Measurements from ENCODE around the gene KCNN4. TPM values are rescaled to one million over a fixed set of nuclear protein-coding genes. Genes with fewer than 3 reads are reported as not detected.

KCNN4 gene
- total RNA-seq, 1 experiment from 2014 or later, result 0.26 TPM

DNA sequence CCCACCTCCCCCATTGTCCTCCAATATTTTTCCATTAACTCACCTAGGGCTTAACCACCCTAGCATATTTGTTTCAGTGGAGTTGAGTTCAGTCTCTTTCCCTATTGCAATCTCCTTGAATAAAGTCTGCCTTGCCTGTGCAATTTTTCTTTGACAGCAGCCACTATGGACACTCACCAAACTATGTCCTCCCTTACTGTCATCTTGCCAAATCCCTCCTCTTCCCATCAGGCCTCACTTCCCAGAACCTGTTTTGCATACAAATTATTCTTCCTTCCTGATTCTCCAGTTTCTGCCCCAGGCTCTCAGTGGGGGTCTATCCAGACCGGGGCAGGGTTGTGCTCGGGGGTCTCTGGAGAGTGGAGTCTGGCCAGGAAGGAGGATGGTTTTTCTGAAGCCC, 23.7 kb upstream of the KCNN4 start:
- no peak overlapping the region for H3K18ac ChIP-seq (ENCODE audit: insufficient read length, low read depth, low read length)
- H4K5ac ChIP-seq (ENCODE audit: insufficient read length, low read depth, low read length), result no peak overlapping the region
- no peaks in the 10 kb centered on the region for H3K79me1 ChIP-seq (ENCODE audit: insufficient read depth, low read depth, low read length, poor library complexity, severe bottlenecking)
- no peaks in the 10 kb centered on the region for H3K79me2 ChIP-seq (ENCODE audit: insufficient read depth, low read length)
- WGBS (ENCODE audit: extremely low coverage, insufficient read length, low lambda C conversion rate), result no CpG with 5 or more reads among the region's 2 CpGs
- H3K23me2 ChIP-seq (ENCODE audit: insufficient read length, low read depth, low read length, poor library complexity, severe bottlenecking), result no peaks in the 10 kb centered on the region
- peaks cover 4 to 7% of the 10 kb centered on the region in 2 experiments; a peak in 2 of 4 replicates for H3K4me1 Mint-ChIP-seq
- no peaks in the 10 kb centered on the region for H3K4me1 ChIP-seq (ENCODE audit: insufficient read depth, low read length)
- no peak overlapping the region for H3K23ac ChIP-seq (ENCODE audit: insufficient read length, low read depth, low read length)
- H4K8ac ChIP-seq (replicated peaks; ENCODE audit: insufficient read length, low read depth, low read length), result no peak overlapping the region
- no peak for TF ChIP-seq CTCF (conservative IDR thresholded peaks at IDR 0.05)
- no peak overlapping the region for H3T11ph ChIP-seq (ENCODE audit: low read length)
- H3K27ac ChIP-seq (ENCODE audit: insufficient read length, low read depth, low read length), result no peak overlapping the region
- no peak overlapping the region for H2AFZ ChIP-seq (ENCODE audit: low read length)
- no peaks in the 10 kb centered on the region for H4K20me1 ChIP-seq (ENCODE audit: control insufficient read depth, insufficient read depth, insufficient read length)
- no peak overlapping the region for H3K56ac ChIP-seq (ENCODE audit: insufficient read length, low read depth, low read length)
- H3K36me3 Mint-ChIP-seq (ENCODE audit: insufficient read depth in 1 of 3, low read depth in 3 of 3), result no peaks in the 10 kb centered on the region
- H3K9ac ChIP-seq (ENCODE audit: extremely low read depth, insufficient read length, low read length), result no peak overlapping the region
- H2BK5ac ChIP-seq (ENCODE audit: insufficient read length, low read length), result no peak overlapping the region
- no peaks in the 10 kb centered on the region; the same call in 1 of the 2 replicates for H3K27me3 ChIP-seq (ENCODE audit: insufficient read depth, low read length)
- no peak overlapping the region for H2BK120ac ChIP-seq (ENCODE audit: low read depth, low read length, poor library complexity, severe bottlenecking)
- H3K4ac ChIP-seq (ENCODE audit: low read depth, low read length), result no peak overlapping the region
- no peak for DNase-seq
- H2BK20ac ChIP-seq (ENCODE audit: low read depth, low read length, poor library complexity, severe bottlenecking), result no peak overlapping the region
- peaks cover 52% of the 10 kb centered on the region for H3K27me3 Mint-ChIP-seq (ENCODE audit: low read depth)
- H3K14ac ChIP-seq (ENCODE audit: insufficient read depth, low read length), result no peak overlapping the region
- H2BK15ac ChIP-seq (ENCODE audit: low read depth, low read length), result no peak overlapping the region
- no peak overlapping the region for H2BK12ac ChIP-seq (ENCODE audit: insufficient read length, low read depth, low read length)
- H2AK5ac ChIP-seq (ENCODE audit: insufficient read length, low read length), result no peak overlapping the region
- H3K9me3 ChIP-seq (ENCODE audit: control insufficient read depth, low read depth, low read length), result no peaks in the 10 kb centered on the region
- H4K91ac ChIP-seq (ENCODE audit: insufficient read length, low read depth, low read length), result no peak overlapping the region
- no peak overlapping the region for H3K4me2 ChIP-seq (ENCODE audit: insufficient read depth, insufficient read length, low read length)
- no peaks in the 10 kb centered on the region; a peak in 1 of 5 replicates for H3K9me3 Mint-ChIP-seq
- no peak overlapping the region for H3K4me3 Mint-ChIP-seq
- no peak overlapping the region for H3K27ac Mint-ChIP-seq
